Measurements from ENCODE around the gene PCDHA11.
"Not testable (repeated sequence)": the region's sequence is repeated elsewhere in the genome, so short reads cannot be mapped to it uniquely, and the experiment has no call there.

DNA sequence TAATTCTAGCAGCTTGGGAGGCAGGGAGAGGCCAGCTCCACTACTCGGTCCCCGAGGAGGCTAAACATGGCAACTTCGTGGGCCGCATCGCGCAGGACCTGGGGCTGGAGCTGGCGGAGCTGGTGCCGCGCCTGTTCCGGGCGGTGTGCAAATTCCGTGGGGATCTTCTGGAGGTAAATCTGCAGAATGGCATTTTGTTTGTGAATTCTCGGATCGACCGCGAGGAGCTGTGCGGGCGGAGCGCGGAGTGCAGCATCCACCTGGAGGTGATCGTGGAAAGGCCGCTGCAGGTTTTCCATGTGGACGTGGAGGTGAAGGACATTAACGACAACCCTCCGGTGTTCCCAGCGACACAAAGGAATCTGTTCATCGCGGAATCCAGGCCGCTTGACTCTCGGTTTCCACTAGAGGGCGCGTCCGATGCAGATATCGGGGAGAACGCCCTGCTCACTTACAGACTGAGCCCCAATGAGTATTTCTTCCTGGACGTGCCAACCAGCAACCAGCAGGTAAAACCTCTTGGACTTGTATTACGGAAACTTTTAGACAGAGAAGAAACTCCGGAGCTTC, 34.2 kb upstream of the PCDHA11 start:
- TF ChIP-seq, protein P1, sequence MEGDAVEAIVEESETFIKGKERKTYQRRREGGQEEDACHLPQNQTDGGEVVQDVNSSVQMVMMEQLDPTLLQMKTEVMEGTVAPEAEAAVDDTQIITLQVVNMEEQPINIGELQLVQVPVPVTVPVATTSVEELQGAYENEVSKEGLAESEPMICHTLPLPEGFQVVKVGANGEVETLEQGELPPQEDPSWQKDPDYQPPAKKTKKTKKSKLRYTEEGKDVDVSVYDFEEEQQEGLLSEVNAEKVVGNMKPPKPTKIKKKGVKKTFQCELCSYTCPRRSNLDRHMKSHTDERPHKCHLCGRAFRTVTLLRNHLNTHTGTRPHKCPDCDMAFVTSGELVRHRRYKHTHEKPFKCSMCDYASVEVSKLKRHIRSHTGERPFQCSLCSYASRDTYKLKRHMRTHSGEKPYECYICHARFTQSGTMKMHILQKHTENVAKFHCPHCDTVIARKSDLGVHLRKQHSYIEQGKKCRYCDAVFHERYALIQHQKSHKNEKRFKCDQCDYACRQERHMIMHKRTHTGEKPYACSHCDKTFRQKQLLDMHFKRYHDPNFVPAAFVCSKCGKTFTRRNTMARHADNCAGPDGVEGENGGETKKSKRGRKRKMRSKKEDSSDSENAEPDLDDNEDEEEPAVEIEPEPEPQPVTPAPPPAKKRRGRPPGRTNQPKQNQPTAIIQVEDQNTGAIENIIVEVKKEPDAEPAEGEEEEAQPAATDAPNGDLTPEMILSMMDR (IDR thresholded peaks at IDR 0.05; ENCODE audit: low read depth, low read length) = not testable (repeated sequence)
- TF ChIP-seq EZH2phosphoT487 (IDR thresholded peaks at IDR 0.05; ENCODE audit: low read depth) = not testable (repeated sequence)

Data from OCI-LY3 (cell line).